ENCODE data around the gene KANK2.
"Not testable (repeated sequence)": the region's sequence is repeated elsewhere in the genome, so short reads cannot be mapped to it uniquely, and the experiment has no call there.

KANK2 gene

GRCh38 chr19:11180346-11180745 is 17.0 kb downstream of the KANK2 start:
- no peak for DNase-seq (ENCODE audit: low read depth)
- no peak for TF ChIP-seq CTCF (IDR thresholded peaks at IDR 0.05; ENCODE audit: insufficient read depth, low read depth, low read length, missing control alignments)
- no peak overlapping the region for H3K4me3 ChIP-seq (ENCODE audit: low read length)

GRCh38 chr19:11179716-11180297 is 17.5 kb downstream of the KANK2 start:
- no peak overlapping the region for H3K4me3 ChIP-seq (ENCODE audit: low read length)
- DNase-seq (ENCODE audit: low read depth): no peak
- TF ChIP-seq CTCF (IDR thresholded peaks at IDR 0.05; ENCODE audit: insufficient read depth, low read depth, low read length, missing control alignments): no peak

- H3K4me3 ChIP-seq (ENCODE audit: low read length); DNase-seq (ENCODE audit: low read depth): not testable (repeated sequence)
Measured at GRCh38 chr19:11179145-11179465, 18.2 kb downstream of the KANK2 start.

- H3K4me3 ChIP-seq (ENCODE audit: low read length): no peak overlapping the region
- TF ChIP-seq CTCF (IDR thresholded peaks at IDR 0.05; ENCODE audit: insufficient read depth, low read depth, low read length, missing control alignments): no peak
- DNase-seq (ENCODE audit: low read depth): no peak
Measured at GRCh38 chr19:11177592-11177991, 19.8 kb downstream of the KANK2 start.

- no peak for DNase-seq (ENCODE audit: low read depth)
- no peak overlapping the region for H3K4me3 ChIP-seq (ENCODE audit: low read length)
- TF ChIP-seq CTCF (IDR thresholded peaks at IDR 0.05; ENCODE audit: insufficient read depth, low read depth, low read length, missing control alignments): no peak
Measured at GRCh38 chr19:11176466-11177193, 20.7 kb downstream of the KANK2 start.

- DNase-seq (ENCODE audit: low read depth): no peak
- H3K4me3 ChIP-seq (ENCODE audit: low read length): no peak overlapping the region
- TF ChIP-seq CTCF (IDR thresholded peaks at IDR 0.05; ENCODE audit: insufficient read depth, low read depth, low read length, missing control alignments): no peak
Measured at GRCh38 chr19:11175920-11176319, 21.4 kb downstream of the KANK2 start.

GRCh38 chr19:11174336-11174735 is 23.0 kb downstream of the KANK2 start:
- TF ChIP-seq CTCF (IDR thresholded peaks at IDR 0.05; ENCODE audit: insufficient read depth, low read depth, low read length, missing control alignments): no peak
- DNase-seq (ENCODE audit: low read depth): no peak
- no peak overlapping the region for H3K4me3 ChIP-seq (ENCODE audit: low read length)

Data from epithelial cell of esophagus (primary cell).